CD4-positive, alpha-beta T cell (primary cell): ENCODE data around the gene ACOD1. TPM values are rescaled to one million over a fixed set of nuclear protein-coding genes. Genes with fewer than 3 reads are reported as not detected.

Experiments
- ATAC-seq: fragments of 200-7000 bp; cut with Tn5 transposase; one replicate; pipeline ENCODE4 v1.10.0; 2022; ENCODE audit warnings: mild to moderate bottlenecking; ENCODE audit not compliant: poor library complexity
- CTCF ChIA-PET: fragments of 350-600 bp; sonication (Branson Sonifier 250); formaldehyde crosslinking; loops from one replicate; lab custom pipeline; 2021; ENCODE audit warnings: antibody characterized with exemption, inconsistent platforms; lab: Charles Lee
- POLR2A ChIA-PET: fragments of 350-600 bp; sonication (Branson Sonifier 250); formaldehyde crosslinking; loops from one replicate; lab custom pipeline; 2021; ENCODE audit warnings: antibody characterized with exemption, inconsistent platforms; lab: Charles Lee
- DNase-seq, 14 experiments: peaks; one replicate each; pipeline ENCODE4 v3.0.0-alpha.2; 2013 to 2020; ENCODE audit warnings: mixed read lengths in 2 of 14
- H3K27ac ChIP-seq, 2 donors: one replicate each; pipeline versions ENCODE4 v1.5.1 to v1.7.0; 2013; ENCODE audit warnings: low read length in 2 of 2, low read depth in 1 of 2, mild to moderate bottlenecking in 1 of 2
- H3K27me3 ChIP-seq, 2 experiments: 1 replicate in 1 of 2; 2 replicates in 1 of 2; pipeline versions ENCODE4 v1.6.1 to v1.7.0; 2013; ENCODE audit warnings: low read length in 2 of 2, control low read depth in 1 of 2, mild to moderate bottlenecking in 1 of 2, moderate library complexity in 1 of 2; ENCODE audit not compliant: insufficient read depth in 2 of 2, control insufficient read depth in 1 of 2
- H3K36me3 ChIP-seq: one replicate; pipeline ENCODE4 v1.6.1; 2013; ENCODE audit warnings: low read length, control low read depth; ENCODE audit not compliant: insufficient read depth
- H3K4me1 ChIP-seq: one replicate; pipeline ENCODE4 v1.6.1; 2013; ENCODE audit warnings: low read length, control low read depth; ENCODE audit not compliant: insufficient read depth
- H3K4me3 ChIP-seq: one replicate; pipeline ENCODE4 v1.5.1; 2013; ENCODE audit warnings: mild to moderate bottlenecking, low read length, moderate library complexity
- H3K9me3 ChIP-seq, 2 experiments: 1 replicate in 1 of 2; 2 replicates in 1 of 2; pipeline versions ENCODE4 v1.6.1 to v1.7.0; 2013; ENCODE audit warnings: low read length in 2 of 2, mild to moderate bottlenecking in 2 of 2, control low read depth in 1 of 2, moderate library complexity in 1 of 2; ENCODE audit not compliant: control insufficient read depth in 1 of 2, insufficient read depth in 1 of 2
- H3K27ac Mint-ChIP-seq: one replicate; pipeline ENCODE4 v1.8.0; 2020; ENCODE audit warnings: mixed read lengths
- H3K27me3 Mint-ChIP-seq: one replicate; pipeline ENCODE4 v1.8.0; 2021; ENCODE audit warnings: mixed read lengths
- H3K36me3 Mint-ChIP-seq: one replicate; pipeline ENCODE4 v1.8.0; 2021; ENCODE audit warnings: low read depth, mixed read lengths
- H3K4me1 Mint-ChIP-seq: one replicate; pipeline ENCODE4 v1.8.0; 2021; ENCODE audit warnings: low read depth, mixed read lengths
- H3K4me3 Mint-ChIP-seq: one replicate; pipeline ENCODE4 v1.8.0; 2020; ENCODE audit warnings: mild to moderate bottlenecking, mixed read lengths
- H3K9me3 Mint-ChIP-seq: one replicate; pipeline ENCODE4 v1.8.0; 2020; ENCODE audit warnings: mixed read lengths
- intact Hi-C, 2 experiments: fragments of 100-400 bp; cut with DNase I in 1 of 2; cut with micrococcal nuclease in 1 of 2; formaldehyde crosslinking; loops; one replicate each; pipeline versions ENCODE4 v1.15.1 to v1.9.0; 2023 to 2025; cut with DNase I, micrococcal nuclease
- total RNA-seq, 174 experiments: library from RNA in 2 of 174; stranded (reverse) in 2 of 174; gene quantifications; one replicate each; pipeline ENCODE4 v1.2.3 and lab custom pipeline; 2021 to 2026
- TF ChIP-seq, protein P1 (sequence below): fragments of 200-600 bp; IDR thresholded peaks from one replicate; pipeline ENCODE4 v1.8.0; 2022; ENCODE audit warnings: antibody characterized with exemption, mild to moderate bottlenecking

ACOD1 gene
- total RNA-seq, 2 experiments from 2014 or later: not detected

DNA sequence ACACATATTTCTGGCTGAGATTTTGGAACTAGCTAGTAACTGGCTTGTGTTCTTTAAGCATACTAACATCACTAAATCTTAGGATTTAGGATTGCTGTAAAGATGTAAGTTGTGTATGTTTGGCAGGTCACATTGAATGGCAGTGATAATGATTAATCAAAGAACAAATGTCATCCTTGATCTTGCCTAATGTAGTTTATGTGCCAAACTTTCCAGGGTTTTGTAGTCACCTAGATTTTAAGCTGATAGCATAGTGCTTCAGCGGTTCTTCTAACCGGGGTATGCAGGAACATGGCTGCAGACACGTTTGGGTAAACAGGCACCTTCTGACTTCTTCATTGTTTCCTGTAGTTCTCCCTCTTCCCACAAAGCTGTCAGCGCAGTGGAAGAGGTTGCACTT lies 53.2 kb downstream of the ACOD1 start:
- intact Hi-C loops: no loop called here
- TF ChIP-seq, protein P1, sequence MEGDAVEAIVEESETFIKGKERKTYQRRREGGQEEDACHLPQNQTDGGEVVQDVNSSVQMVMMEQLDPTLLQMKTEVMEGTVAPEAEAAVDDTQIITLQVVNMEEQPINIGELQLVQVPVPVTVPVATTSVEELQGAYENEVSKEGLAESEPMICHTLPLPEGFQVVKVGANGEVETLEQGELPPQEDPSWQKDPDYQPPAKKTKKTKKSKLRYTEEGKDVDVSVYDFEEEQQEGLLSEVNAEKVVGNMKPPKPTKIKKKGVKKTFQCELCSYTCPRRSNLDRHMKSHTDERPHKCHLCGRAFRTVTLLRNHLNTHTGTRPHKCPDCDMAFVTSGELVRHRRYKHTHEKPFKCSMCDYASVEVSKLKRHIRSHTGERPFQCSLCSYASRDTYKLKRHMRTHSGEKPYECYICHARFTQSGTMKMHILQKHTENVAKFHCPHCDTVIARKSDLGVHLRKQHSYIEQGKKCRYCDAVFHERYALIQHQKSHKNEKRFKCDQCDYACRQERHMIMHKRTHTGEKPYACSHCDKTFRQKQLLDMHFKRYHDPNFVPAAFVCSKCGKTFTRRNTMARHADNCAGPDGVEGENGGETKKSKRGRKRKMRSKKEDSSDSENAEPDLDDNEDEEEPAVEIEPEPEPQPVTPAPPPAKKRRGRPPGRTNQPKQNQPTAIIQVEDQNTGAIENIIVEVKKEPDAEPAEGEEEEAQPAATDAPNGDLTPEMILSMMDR: no peak
- Histone ChIP-seq H3K9me3 (no peaks in the 10 kb centered on the region), H3K27ac (peak overlapping the region in 1 of 2 donors; percentile 5), H3K4me3 (no peak overlapping the region), H3K27me3 (no peaks in the 10 kb centered on the region), H3K4me1 (peaks cover 7% of the 10 kb centered on the region), H3K36me3 (peaks cover 49% of the 10 kb centered on the region)
- peak overlapping the region; percentile 79 for H3K27ac Mint-ChIP-seq
- peaks cover 67% of the 10 kb centered on the region for H3K4me1 Mint-ChIP-seq
- H3K9me3 Mint-ChIP-seq: no peaks in the 10 kb centered on the region
- H3K4me3 Mint-ChIP-seq: no peak overlapping the region
- ATAC-seq (no peak), DNase-seq (no peak)
- POLR2A ChIA-PET: interaction anchor here (0.8 to 6.2 kb wide), 5 partner anchors 10 to 26 kb away, joined by 3 to 55 read pairs (median 5); partner anchors contain the start of genes CLN5 and FBXL3
- H3K36me3 Mint-ChIP-seq: peaks cover 79% of the 10 kb centered on the region
- CTCF ChIA-PET: interaction anchor here (0.8 to 2.2 kb wide), 6 partner anchors 9 to 115 kb away, joined by 3 to 15 read pairs (median 4); partner anchors contain the start of gene KCTD12
- no peaks in the 10 kb centered on the region for H3K27me3 Mint-ChIP-seq

DNA sequence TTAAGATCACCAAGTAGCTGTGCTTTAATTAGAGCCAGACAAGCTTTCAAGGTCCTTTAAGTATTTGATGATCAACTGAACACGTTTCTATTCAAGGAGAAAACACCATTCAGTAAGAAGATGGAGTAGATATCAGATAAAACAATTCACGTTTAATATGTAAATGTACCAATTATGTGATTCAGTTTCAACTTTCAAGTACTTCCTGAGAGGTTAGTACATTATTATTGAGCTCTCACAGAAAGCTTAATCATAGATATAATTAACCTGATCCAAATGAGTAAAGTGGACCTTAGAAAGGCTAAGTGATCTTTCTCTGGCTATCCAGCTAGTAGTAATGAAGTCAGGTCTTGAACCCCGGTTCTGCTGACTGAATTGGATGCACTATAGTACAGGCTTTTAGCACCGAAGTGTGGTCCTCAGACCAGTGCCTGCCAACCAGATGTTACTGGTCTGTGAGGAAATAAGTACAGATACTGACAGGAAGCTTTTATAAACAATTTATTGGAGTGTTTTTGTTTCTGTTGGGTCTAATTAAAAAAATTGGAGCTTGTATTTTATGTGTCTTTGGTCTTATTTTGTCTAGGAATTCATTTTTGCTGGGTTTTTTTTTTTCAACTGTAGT lies 53.8 kb downstream of the ACOD1 start:
- peak overlapping the region in 1 of 2 donors; percentile 5 for H3K27ac ChIP-seq
- TF ChIP-seq, protein P1: no peak
- no peak for ATAC-seq

DNA sequence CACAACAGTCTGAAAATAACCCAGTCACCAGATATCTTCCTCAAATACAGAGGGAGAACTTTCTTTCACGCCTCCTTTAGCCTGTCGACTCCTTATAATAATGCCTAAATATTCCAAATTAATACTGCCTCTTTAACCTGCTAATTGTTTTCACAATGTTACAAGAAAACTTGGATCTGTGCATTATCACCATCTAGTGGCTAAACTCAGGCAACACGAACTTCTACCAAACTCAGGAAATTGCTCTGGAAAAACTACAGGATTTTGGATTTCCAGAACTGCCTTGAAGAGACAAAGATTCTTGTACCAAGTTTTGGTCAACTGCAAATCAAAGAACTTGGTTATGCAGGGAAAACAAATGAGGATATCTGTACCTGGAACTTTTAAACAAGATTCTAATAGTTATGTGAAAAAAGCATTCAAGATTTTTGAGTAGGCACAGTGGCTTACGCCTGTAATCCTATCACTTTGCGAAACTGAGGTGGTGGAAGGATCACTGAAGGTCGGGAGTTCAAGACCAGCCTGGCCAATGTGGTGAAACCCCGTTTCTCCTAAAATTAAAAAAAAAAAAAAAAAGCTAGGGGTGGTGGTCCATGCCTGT lies 54.4 kb downstream of the ACOD1 start:
- peaks cover 73% of the 10 kb centered on the region for H3K4me1 Mint-ChIP-seq
- H3K4me3 Mint-ChIP-seq: no peak overlapping the region
- H3K9me3 ChIP-seq: no peaks in the 10 kb centered on the region
- H3K27me3 Mint-ChIP-seq: no peaks in the 10 kb centered on the region
- H3K27ac Mint-ChIP-seq: peak overlapping the region; percentile 51
- ATAC-seq: no peak
- ChIA-PET POLR2A (interaction anchor here (2.0 to 6.2 kb wide), 2 partner anchors 11 to 23 kb away, joined by 7 to 55 read pairs; partner anchors contain the start of gene CLN5), CTCF (interaction anchor here (0.6 to 2.2 kb wide), 5 partner anchors 10 to 23 kb away, joined by 4 to 15 read pairs (median 5); no protein-coding TSS in a partner anchor)
- H3K27me3 ChIP-seq: no peaks in the 10 kb centered on the region
- peaks cover 56% of the 10 kb centered on the region for H3K36me3 ChIP-seq
- TF ChIP-seq, protein P1: peak; percentile 61
- H3K9me3 Mint-ChIP-seq: no peaks in the 10 kb centered on the region
- H3K27ac ChIP-seq: no peak overlapping the region
- DNase-seq: peak in 3 of 14 experiments; percentile 14 to 42 (median 39)
- peaks cover 78% of the 10 kb centered on the region for H3K36me3 Mint-ChIP-seq
- no peak overlapping the region for H3K4me3 ChIP-seq
- peaks cover 7% of the 10 kb centered on the region for H3K4me1 ChIP-seq
- intact Hi-C loops: no loop called here

More for the DNA sequence above, 53.8 kb downstream of the ACOD1 start:
- Histone ChIP-seq H3K36me3 (peaks cover 54% of the 10 kb centered on the region), H3K4me1 (peaks cover 7% of the 10 kb centered on the region), H3K9me3 (no peaks in the 10 kb centered on the region), H3K27me3 (no peaks in the 10 kb centered on the region), H3K4me3 (no peak overlapping the region)
- CTCF ChIA-PET: interaction anchor here (1.0 to 2.2 kb wide), 5 partner anchors 9 to 116 kb away, joined by 3 to 15 read pairs (median 5); partner anchors contain the start of gene KCTD12
- H3K9me3 Mint-ChIP-seq: no peaks in the 10 kb centered on the region
- intact Hi-C loops: no loop called here
- no peaks in the 10 kb centered on the region for H3K27me3 Mint-ChIP-seq
- DNase-seq: no peak
- H3K27ac Mint-ChIP-seq: peak overlapping the region; percentile 79
- peaks cover 79% of the 10 kb centered on the region for H3K36me3 Mint-ChIP-seq
- H3K4me1 Mint-ChIP-seq: peaks cover 67% of the 10 kb centered on the region
- H3K4me3 Mint-ChIP-seq: no peak overlapping the region
- POLR2A ChIA-PET: interaction anchor here (2.0 to 6.2 kb wide), 2 partner anchors 10 to 24 kb away, joined by 7 to 55 read pairs; partner anchors contain the start of gene CLN5

Other genes starting within 250 kb of the ACOD1 start
- 1 to 10 TPM; 4.8 to 4.9 TPM for gene KCTD12, start 62.1 kb upstream of the ACOD1 start, total RNA-seq
- gene CLN5, start 43.6 kb downstream of the ACOD1 start, total RNA-seq: 10 to 100 TPM; 37.4 to 42.9 TPM
- 10 to 100 TPM; 88.7 to 90.4 TPM for gene FBXL3, start 78.6 kb downstream of the ACOD1 start, total RNA-seq